ENCODE measurements around the gene SHISAL2B. TPM values are rescaled to one million over a fixed set of nuclear protein-coding genes. Genes with fewer than 3 reads are reported as not detected.

SHISAL2B gene
- total and polyA plus RNA-seq, 8 donors: not detected

GRCh38 chr5:64665243-64665642 lies 25.1 kb upstream of the SHISAL2B start:
- no peak for DNase-seq
- intact Hi-C loops (cut with DNase I; ENCODE audit: low total_unique reads): no loop called here
- Histone ChIP-seq H3K27me3 (peaks cover 0 to 7% (median 0%) of the 10 kb centered on the region in 3 donors), H3K9me3 (no peaks in the 10 kb centered on the region), H3K36me3 (no peaks in the 10 kb centered on the region), H3K4me3 (no peak overlapping the region), H3K27ac (no peak overlapping the region), H3K4me1 (peaks cover 0 to 11% (median 0%) of the 10 kb centered on the region in 4 donors)
- WGBS, 5 donors: 17 to 38% (median 27%) methylated on average over 2 of the region's 2 CpGs
- TF ChIP-seq POLR2A (IDR thresholded peaks at IDR 0.05): no peak
- TF ChIP-seq CTCF (IDR thresholded peaks at IDR 0.05): no peak
- TF ChIP-seq EP300 (IDR thresholded peaks at IDR 0.05): no peak
- TF ChIP-seq POLR2AphosphoS5 (IDR thresholded peaks at IDR 0.05): no peak

- H3K36me3 ChIP-seq: no peaks in the 10 kb centered on the region
- TF ChIP-seq CTCF (IDR thresholded peaks at IDR 0.05): no peak
Measured at GRCh38 chr5:64666078-64666477, 24.2 kb upstream of the SHISAL2B start.

GRCh38 chr5:64667068-64667467 lies 23.2 kb upstream of the SHISAL2B start:
- peaks cover 0 to 3% (median 0%) of the 10 kb centered on the region in 4 donors for H3K9me3 ChIP-seq
- TF ChIP-seq CTCF (IDR thresholded peaks at IDR 0.05): no peak
- H3K27ac ChIP-seq: no peak overlapping the region
- H3K4me1 ChIP-seq: peaks cover 0 to 11% (median 0%) of the 10 kb centered on the region in 4 donors
- H3K27me3 ChIP-seq: peaks cover 0 to 4% (median 0%) of the 10 kb centered on the region in 3 donors
- intact Hi-C loops (cut with DNase I; ENCODE audit: low total_unique reads): no loop called here
- 87 to 92% (median 88%) methylated on average over 4 of the region's 4 CpGs for WGBS, 5 donors
- no peak overlapping the region for H3K4me3 ChIP-seq
- DNase-seq: no peak
- H3K36me3 ChIP-seq: no peaks in the 10 kb centered on the region

More at GRCh38 chr5:64666078-64666477, 24.2 kb upstream of the SHISAL2B start:
- Histone ChIP-seq H3K9me3 (no peaks in the 10 kb centered on the region), H3K27me3 (peaks cover 0 to 7% (median 0%) of the 10 kb centered on the region in 3 donors), H3K4me3 (no peak overlapping the region), H3K4me1 (peaks cover 0 to 11% (median 0%) of the 10 kb centered on the region in 4 donors), H3K27ac (no peak overlapping the region)
- 1 to 57% (median 17%) methylated on average over 1 of the region's 1 CpG for WGBS, 5 donors
- intact Hi-C loops (cut with DNase I; ENCODE audit: low total_unique reads): no loop called here
- no peak for DNase-seq

- no peaks in the 10 kb centered on the region for H3K27me3 ChIP-seq
- H3K36me3 ChIP-seq: no peaks in the 10 kb centered on the region
- peaks cover 0 to 5% (median 0%) of the 10 kb centered on the region in 4 donors for H3K9me3 ChIP-seq
- no peak for TF ChIP-seq POLR2A (IDR thresholded peaks at IDR 0.05)
- DNase-seq: no peak
- 58 to 100% (median 93%) methylated on average over 1 of the region's 1 CpG for WGBS, 5 donors
- H3K4me3 ChIP-seq: no peak overlapping the region
- no peak overlapping the region for H3K27ac ChIP-seq
- intact Hi-C loops (cut with DNase I; ENCODE audit: low total_unique reads): no loop called here
- H3K4me1 ChIP-seq: peaks cover 0 to 10% (median 0%) of the 10 kb centered on the region in 4 donors
Measured at GRCh38 chr5:64670277-64670676, 20.0 kb upstream of the SHISAL2B start.

GRCh38 chr5:64671678-64672077 lies 18.6 kb upstream of the SHISAL2B start:
- intact Hi-C loops (cut with DNase I; ENCODE audit: low total_unique reads): no loop called here
- H3K4me3 ChIP-seq: no peak overlapping the region
- peaks cover 0 to 5% (median 0%) of the 10 kb centered on the region in 4 donors for H3K9me3 ChIP-seq

More at GRCh38 chr5:64671678-64672077, 18.6 kb upstream of the SHISAL2B start:
- no peak for DNase-seq
- no peak for TF ChIP-seq POLR2A (IDR thresholded peaks at IDR 0.05)
- no peak for TF ChIP-seq EP300 (IDR thresholded peaks at IDR 0.05)
- TF ChIP-seq POLR2AphosphoS5 (IDR thresholded peaks at IDR 0.05): no peak
- no peak for TF ChIP-seq CTCF (IDR thresholded peaks at IDR 0.05)
- Histone ChIP-seq H3K4me1 (no peaks in the 10 kb centered on the region), H3K27ac (no peak overlapping the region), H3K27me3 (no peaks in the 10 kb centered on the region), H3K36me3 (no peaks in the 10 kb centered on the region)
- 81 to 88% (median 86%) methylated on average over 3 of the region's 3 CpGs for WGBS, 5 donors

All from stomach (tissue), 9 donors.